ENCODE measurements around the gene TBC1D14.
A peak's percentile ranks its signal among the peaks of the same experiment; 100 is the strongest.
"Not testable (repeated sequence)": the region's sequence is repeated elsewhere in the genome, so short reads cannot be mapped to it uniquely, and the experiment has no call there.

Gene TBC1D14

GRCh38 chr4:6910960-6911874 lies 1.6 kb downstream of the TBC1D14 start:
- Histone ChIP-seq H3K4me1 (ENCODE audit: control insufficient read depth, insufficient read depth, low read length) (peaks cover 21% of the 10 kb centered on the region), H3K4me3 (ENCODE audit: low read depth, low read length) (peak overlapping the region; percentile 94; the same call in 1 of the 2 replicates), H3K9ac (ENCODE audit: low read depth, low read length) (no peak overlapping the region), H3K36me3 (ENCODE audit: control insufficient read depth, insufficient read depth, low read length) (no peaks in the 10 kb centered on the region), H3K27me3 (ENCODE audit: control insufficient read depth, insufficient read depth, low read length) (peaks cover 20% of the 10 kb centered on the region), H3K9me3 (ENCODE audit: control insufficient read depth, insufficient read depth, low read length) (no peaks in the 10 kb centered on the region), H3K27ac (ENCODE audit: low read depth, low read length) (no peak overlapping the region)

GRCh38 chr4:6911917-6912316 lies 2.3 kb downstream of the TBC1D14 start:
- not testable (repeated sequence) for H3K9ac ChIP-seq (ENCODE audit: low read depth, low read length); H3K4me3 ChIP-seq (ENCODE audit: low read depth, low read length); H3K9me3 ChIP-seq (ENCODE audit: control insufficient read depth, insufficient read depth, low read length); H3K36me3 ChIP-seq (ENCODE audit: control insufficient read depth, insufficient read depth, low read length); H3K27ac ChIP-seq (ENCODE audit: low read depth, low read length)
- H3K27me3 ChIP-seq (ENCODE audit: control insufficient read depth, insufficient read depth, low read length), result peaks cover 19% of the 10 kb centered on the region
- peaks cover 21% of the 10 kb centered on the region for H3K4me1 ChIP-seq (ENCODE audit: control insufficient read depth, insufficient read depth, low read length)

DNA sequence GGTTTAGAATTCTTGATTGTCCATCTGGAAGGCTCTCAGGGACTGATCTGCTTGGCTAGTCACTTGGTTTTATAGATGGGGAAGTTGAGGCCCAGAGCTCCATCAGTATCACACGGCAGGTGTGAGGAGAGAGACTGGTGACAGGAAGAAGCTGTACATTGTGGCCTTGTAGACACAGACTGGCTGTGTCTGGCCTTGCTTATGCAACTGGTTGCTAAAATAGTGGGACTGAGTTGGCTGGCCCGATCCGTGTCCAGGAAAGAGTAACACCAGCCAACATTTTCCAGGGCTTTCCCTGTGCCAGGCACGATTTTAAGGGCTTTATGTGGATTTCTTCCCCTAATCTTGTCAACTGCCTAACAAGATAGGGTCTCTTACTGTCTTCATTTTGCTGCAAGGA lies 2.8 kb downstream of the TBC1D14 start:
- Histone ChIP-seq H3K27me3 (ENCODE audit: control insufficient read depth, insufficient read depth, low read length) (peaks cover 14% of the 10 kb centered on the region), H3K4me1 (ENCODE audit: control insufficient read depth, insufficient read depth, low read length) (peaks cover 22% of the 10 kb centered on the region), H3K4me3 (ENCODE audit: low read depth, low read length) (no peak overlapping the region), H3K9ac (ENCODE audit: low read depth, low read length) (no peak overlapping the region), H3K27ac (ENCODE audit: low read depth, low read length) (no peak overlapping the region), H3K36me3 (ENCODE audit: control insufficient read depth, insufficient read depth, low read length) (no peaks in the 10 kb centered on the region), H3K9me3 (ENCODE audit: control insufficient read depth, insufficient read depth, low read length) (no peaks in the 10 kb centered on the region)

DNA sequence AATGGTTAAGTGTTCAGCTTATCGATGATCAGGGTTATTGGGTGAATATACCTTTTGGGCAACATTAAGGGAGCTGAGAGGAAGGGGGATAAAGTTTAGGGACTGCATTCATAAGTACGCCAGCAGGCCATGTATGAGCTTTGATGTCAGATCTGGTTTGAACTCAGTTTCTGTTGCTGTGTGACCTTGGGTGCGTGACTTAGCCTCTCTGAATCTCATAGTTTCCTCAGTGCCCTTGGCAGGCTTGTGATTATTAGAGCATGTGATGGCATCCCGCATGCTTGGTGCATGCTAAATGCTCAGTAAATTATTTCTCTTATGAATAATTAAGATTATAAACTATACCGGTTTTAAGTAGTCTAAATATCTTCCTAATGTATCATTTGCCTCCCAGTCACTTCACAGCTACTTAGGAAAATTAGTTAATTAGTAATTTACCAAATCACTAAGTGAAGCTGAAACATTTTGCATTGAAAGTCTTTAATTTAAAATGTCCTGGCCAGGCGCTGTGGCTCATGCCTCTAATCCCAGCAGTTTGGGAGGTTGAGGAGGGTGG lies 3.8 kb downstream of the TBC1D14 start:
- H3K4me3 ChIP-seq (ENCODE audit: low read depth, low read length), result no peak overlapping the region
- H3K27ac ChIP-seq (ENCODE audit: low read depth, low read length), result no peak overlapping the region
- no peaks in the 10 kb centered on the region for H3K36me3 ChIP-seq (ENCODE audit: control insufficient read depth, insufficient read depth, low read length)
- peaks cover 14% of the 10 kb centered on the region for H3K27me3 ChIP-seq (ENCODE audit: control insufficient read depth, insufficient read depth, low read length)
- peaks cover 24% of the 10 kb centered on the region for H3K4me1 ChIP-seq (ENCODE audit: control insufficient read depth, insufficient read depth, low read length)
- H3K9ac ChIP-seq (ENCODE audit: low read depth, low read length), result no peak overlapping the region
- H3K9me3 ChIP-seq (ENCODE audit: control insufficient read depth, insufficient read depth, low read length), result no peaks in the 10 kb centered on the region

DNA sequence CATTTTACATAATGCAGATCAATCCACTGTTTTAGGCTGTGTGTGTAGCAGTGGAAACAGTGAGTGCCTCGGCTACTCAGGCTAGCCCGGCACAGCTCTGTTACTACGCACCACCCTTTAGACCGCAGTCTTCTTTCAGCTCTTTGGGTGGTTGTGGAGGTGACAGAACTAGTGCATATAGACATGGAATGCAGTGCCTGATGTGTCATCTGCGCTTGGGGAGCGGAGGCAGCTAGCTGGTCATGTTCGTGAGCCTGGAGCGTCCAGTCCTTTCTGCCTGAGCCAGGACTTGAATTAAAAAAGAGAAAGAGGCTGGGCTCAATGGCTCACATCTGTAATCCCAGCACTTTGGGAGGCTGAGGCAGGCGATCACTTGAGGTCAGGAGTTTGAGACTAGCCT lies 4.8 kb downstream of the TBC1D14 start:
- H3K9me3 ChIP-seq (ENCODE audit: control insufficient read depth, insufficient read depth, low read length), result no peaks in the 10 kb centered on the region
- H3K9ac ChIP-seq (ENCODE audit: low read depth, low read length), result no peak overlapping the region
- no peak overlapping the region for H3K27ac ChIP-seq (ENCODE audit: low read depth, low read length)
- peaks cover 20% of the 10 kb centered on the region for H3K4me1 ChIP-seq (ENCODE audit: control insufficient read depth, insufficient read depth, low read length)
- H3K4me3 ChIP-seq (ENCODE audit: low read depth, low read length), result no peak overlapping the region
- peaks cover 11% of the 10 kb centered on the region for H3K27me3 ChIP-seq (ENCODE audit: control insufficient read depth, insufficient read depth, low read length)
- no peaks in the 10 kb centered on the region for H3K36me3 ChIP-seq (ENCODE audit: control insufficient read depth, insufficient read depth, low read length)

DNA sequence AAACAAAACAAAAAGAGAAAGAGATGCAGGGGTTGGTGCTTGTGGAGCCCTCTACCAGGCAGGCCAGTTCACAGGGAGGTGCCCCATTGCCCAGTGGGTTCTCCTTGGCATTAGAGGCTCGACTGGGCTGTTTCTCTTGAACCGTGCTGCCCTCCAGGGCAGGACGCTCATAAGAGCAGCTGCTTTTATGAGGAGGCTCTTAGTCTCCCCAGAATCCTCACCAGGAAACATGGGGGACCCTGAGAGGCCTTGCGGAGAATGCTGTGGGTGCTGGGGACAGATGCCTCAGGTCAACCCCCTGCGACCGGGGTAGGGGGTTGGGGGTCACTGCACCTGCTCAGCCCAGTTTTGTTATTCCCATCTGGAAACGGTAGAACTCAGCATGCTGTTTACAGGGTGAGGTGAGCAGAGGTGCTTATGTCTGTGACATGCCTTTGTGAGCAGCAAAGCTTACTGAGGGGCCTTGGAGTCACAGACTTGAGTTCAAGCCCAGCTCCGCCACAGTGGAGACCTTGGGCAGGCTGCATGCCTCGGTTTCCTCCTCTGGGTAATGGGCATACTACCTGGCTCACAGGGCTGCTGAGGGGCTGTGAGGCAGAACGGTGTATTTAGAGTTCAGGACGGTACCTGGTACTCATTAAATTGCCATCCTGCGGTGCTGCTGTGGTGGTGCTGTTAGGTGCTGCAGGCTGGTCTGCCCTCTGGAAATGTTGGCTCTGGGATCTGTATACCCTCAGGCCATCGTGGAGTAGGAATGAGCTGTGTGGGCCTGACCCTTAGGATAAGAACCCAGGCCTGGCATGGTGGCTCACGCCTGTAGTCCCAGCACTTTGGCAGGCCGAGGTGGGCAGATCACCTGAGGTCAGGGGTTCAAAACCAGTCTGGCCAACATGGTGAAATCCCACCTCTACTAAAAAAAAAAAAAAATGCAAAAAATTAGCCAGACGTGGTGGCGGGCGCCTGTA lies 5.7 kb downstream of the TBC1D14 start:
- H3K4me3 ChIP-seq (ENCODE audit: low read depth, low read length), result no peak overlapping the region
- no peak overlapping the region for H3K9ac ChIP-seq (ENCODE audit: low read depth, low read length)
- H3K27me3 ChIP-seq (ENCODE audit: control insufficient read depth, insufficient read depth, low read length), result peaks cover 9% of the 10 kb centered on the region
- no peaks in the 10 kb centered on the region for H3K36me3 ChIP-seq (ENCODE audit: control insufficient read depth, insufficient read depth, low read length)
- H3K9me3 ChIP-seq (ENCODE audit: control insufficient read depth, insufficient read depth, low read length), result no peaks in the 10 kb centered on the region
- no peak overlapping the region for H3K27ac ChIP-seq (ENCODE audit: low read depth, low read length)
- H3K4me1 ChIP-seq (ENCODE audit: control insufficient read depth, insufficient read depth, low read length), result peaks cover 20% of the 10 kb centered on the region

GRCh38 chr4:6916069-6916586 lies 6.5 kb downstream of the TBC1D14 start:
- Histone ChIP-seq H3K27me3 (ENCODE audit: control insufficient read depth, insufficient read depth, low read length) (0 out of 2 replicates have a peak, but pooled peaks cover under 1% of the 10 kb centered on the region), H3K9me3 (ENCODE audit: control insufficient read depth, insufficient read depth, low read length) (no peaks in the 10 kb centered on the region), H3K9ac (ENCODE audit: low read depth, low read length) (no peak overlapping the region), H3K4me1 (ENCODE audit: control insufficient read depth, insufficient read depth, low read length) (peaks cover 13% of the 10 kb centered on the region), H3K36me3 (ENCODE audit: control insufficient read depth, insufficient read depth, low read length) (no peaks in the 10 kb centered on the region), H3K4me3 (ENCODE audit: low read depth, low read length) (no peak overlapping the region), H3K27ac (ENCODE audit: low read depth, low read length) (peak overlapping the region; percentile 43)

- H3K36me3 ChIP-seq (ENCODE audit: control insufficient read depth, insufficient read depth, low read length), result no peaks in the 10 kb centered on the region
- peak overlapping the region; percentile 43 for H3K27ac ChIP-seq (ENCODE audit: low read depth, low read length)
- H3K9me3 ChIP-seq (ENCODE audit: control insufficient read depth, insufficient read depth, low read length), result no peaks in the 10 kb centered on the region
- no peaks in the 10 kb centered on the region for H3K27me3 ChIP-seq (ENCODE audit: control insufficient read depth, insufficient read depth, low read length)
- peaks cover 13% of the 10 kb centered on the region for H3K4me1 ChIP-seq (ENCODE audit: control insufficient read depth, insufficient read depth, low read length)
- no peak overlapping the region for H3K9ac ChIP-seq (ENCODE audit: low read depth, low read length)
- no peak overlapping the region for H3K4me3 ChIP-seq (ENCODE audit: low read depth, low read length)
Measured at GRCh38 chr4:6916587-6917460, 7.2 kb downstream of the TBC1D14 start.

DNA sequence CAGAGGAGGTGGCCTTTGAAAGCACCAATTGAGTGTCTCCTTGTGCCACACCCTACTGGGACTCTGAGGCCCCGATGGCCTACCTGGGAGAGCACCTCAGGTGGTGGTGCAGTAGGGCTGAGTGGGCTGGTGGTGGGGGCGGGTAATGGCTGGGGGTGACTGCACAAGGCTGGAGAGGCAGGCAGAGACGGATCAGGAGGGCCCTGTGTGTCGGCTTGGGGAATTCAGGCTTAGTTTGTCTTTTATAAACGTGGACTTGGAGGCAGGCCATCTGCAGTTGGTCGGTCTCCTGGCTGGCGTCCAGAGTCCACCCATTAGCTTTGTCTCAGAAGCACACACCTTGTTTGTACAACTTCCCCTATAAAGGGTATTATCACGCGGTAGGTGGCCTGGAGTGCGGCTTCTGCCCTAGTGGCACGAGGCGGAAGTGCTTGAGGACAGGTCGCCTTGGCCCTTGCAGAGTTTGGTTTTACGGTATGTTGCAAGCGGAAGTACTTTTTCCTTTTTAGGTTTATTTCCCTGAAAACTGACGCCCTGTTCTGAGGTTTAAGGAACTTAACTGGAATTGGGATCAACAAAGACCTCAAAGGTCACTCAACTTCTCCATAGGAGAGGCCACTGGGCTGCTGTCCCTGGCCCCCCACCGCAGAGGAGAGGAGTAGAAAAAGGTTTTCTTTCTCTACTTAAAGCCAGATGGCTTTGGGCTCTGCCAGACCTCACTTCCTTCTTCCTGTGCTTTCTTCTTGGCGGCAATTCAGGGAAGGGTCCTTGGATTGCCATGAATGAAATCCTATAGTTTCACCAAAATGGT lies 8.0 kb downstream of the TBC1D14 start:
- H3K4me3 ChIP-seq (ENCODE audit: low read depth, low read length), result no peak overlapping the region
- H3K27me3 ChIP-seq (ENCODE audit: control insufficient read depth, insufficient read depth, low read length), result no peaks in the 10 kb centered on the region
- H3K9me3 ChIP-seq (ENCODE audit: control insufficient read depth, insufficient read depth, low read length), result no peaks in the 10 kb centered on the region
- peaks cover 13% of the 10 kb centered on the region for H3K4me1 ChIP-seq (ENCODE audit: control insufficient read depth, insufficient read depth, low read length)
- H3K36me3 ChIP-seq (ENCODE audit: control insufficient read depth, insufficient read depth, low read length), result no peaks in the 10 kb centered on the region
- H3K9ac ChIP-seq (ENCODE audit: low read depth, low read length), result no peak overlapping the region
- peak overlapping the region; percentile 38 for H3K27ac ChIP-seq (ENCODE audit: low read depth, low read length)

Data from HUES48 (cell line).